ENCODE results near the gene TMEM132C. TPM values are rescaled to one million over a fixed set of nuclear protein-coding genes. Genes with fewer than 3 reads are reported as not detected.

The TMEM132C gene
- total and polyA plus RNA-seq, 2 of the 4 experiments (the other 2 are of a cell fraction) = not detected

DNA sequence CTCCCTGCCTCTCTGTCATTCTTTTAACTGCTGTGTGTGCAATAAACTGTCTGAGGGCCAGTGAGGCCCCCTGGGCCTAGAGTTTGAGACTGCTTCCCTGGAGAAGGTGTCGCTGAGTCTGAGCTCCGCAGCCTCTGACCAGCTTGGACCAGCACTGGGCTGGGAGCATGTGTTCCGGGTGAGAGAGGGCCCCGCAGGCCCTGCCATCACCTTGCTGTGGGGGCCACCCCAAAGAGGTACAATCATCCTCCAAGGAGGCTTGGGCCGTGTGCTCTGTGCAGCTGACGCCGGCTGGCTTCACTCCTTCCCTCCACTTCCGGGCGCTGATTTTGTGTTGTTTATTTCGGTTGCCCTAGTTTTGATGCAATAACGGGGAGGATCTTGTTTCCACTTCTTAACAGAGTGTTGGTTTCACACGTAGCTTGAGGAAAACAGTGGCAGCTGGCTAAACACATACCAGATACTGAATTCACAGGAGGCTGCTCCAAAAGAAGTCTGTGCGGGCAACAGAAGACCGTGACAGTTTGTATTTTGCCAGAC lies 121.6 kb downstream of the TMEM132C start:
- H2BK5ac ChIP-seq (ENCODE audit: low read depth, low read length, poor library complexity, severe bottlenecking) = no peak overlapping the region
- no peaks in the 10 kb centered on the region for H3K27me3 ChIP-seq (ENCODE audit: control insufficient read depth, insufficient read depth, low read length)
- no peaks in the 10 kb centered on the region for H4K20me1 ChIP-seq (ENCODE audit: insufficient read depth, low read length)
- H3K4me2 ChIP-seq (ENCODE audit: low read depth, low read length) = no peak overlapping the region
- in situ Hi-C loops (cut with MboI; ENCODE audit: low sequenced_read_pairs) (no loop called here), intact Hi-C loops (cut with micrococcal nuclease) (no loop called here), dilution Hi-C loops (cut with HindIII; ENCODE audit: low sequenced_read_pairs, unreplicated experiment) (no loop called here)
- H3K56ac ChIP-seq (ENCODE audit: extremely low read depth, insufficient read depth, low read length) = no peak overlapping the region
- no peak overlapping the region for H3K23ac ChIP-seq (ENCODE audit: low read depth, low read length)
- ChIA-PET CTCF (no interaction called here), POLR2A (ENCODE audit: unreplicated experiment) (no interaction called here)
- H3K4me3 ChIP-seq (ENCODE audit: insufficient read depth, low read depth, low read length) = no peak overlapping the region
- H2BK120ac ChIP-seq (ENCODE audit: low read depth, low read length) = no peak overlapping the region
- no peaks in the 10 kb centered on the region for H3K36me3 ChIP-seq (ENCODE audit: control insufficient read depth, insufficient read depth, low read length)
- DNase-seq (no peak), ATAC-seq (ENCODE audit: low read depth) (no peak)
- H3K18ac ChIP-seq (ENCODE audit: low read depth, low read length) = no peak overlapping the region
- no peak overlapping the region for H2BK20ac ChIP-seq (ENCODE audit: low read depth, low read length)
- H3K9me3 ChIP-seq (ENCODE audit: control insufficient read depth, insufficient read depth, low read length) = peaks cover 45% of the 10 kb centered on the region
- no peak overlapping the region for H3K14ac ChIP-seq (replicated peaks; ENCODE audit: low read depth, low read length)
- TF ChIP-seq RFX5 (IDR thresholded peaks at IDR 0.05; ENCODE audit: low read depth, low read length) (no peak), MAFK (IDR thresholded peaks at IDR 0.05; ENCODE audit: low read depth, low read length) (no peak), RCOR1 (IDR thresholded peaks at IDR 0.05; ENCODE audit: insufficient replicate concordance, low read length) (no peak), SMC3 (IDR thresholded peaks at IDR 0.05; ENCODE audit: low read depth, low read length) (no peak), CHD1 (IDR thresholded peaks at IDR 0.05; ENCODE audit: low read depth, low read length) (no peak), MAZ (IDR thresholded peaks at IDR 0.05; ENCODE audit: borderline replicate concordance, low read depth, low read length) (no peak), POLR2A (IDR thresholded peaks at IDR 0.05; ENCODE audit: low read depth, low read length) (no peak), USF2 (IDR thresholded peaks at IDR 0.05; ENCODE audit: low read depth, low read length) (no peak)
- TF ChIP-seq, protein P1, sequence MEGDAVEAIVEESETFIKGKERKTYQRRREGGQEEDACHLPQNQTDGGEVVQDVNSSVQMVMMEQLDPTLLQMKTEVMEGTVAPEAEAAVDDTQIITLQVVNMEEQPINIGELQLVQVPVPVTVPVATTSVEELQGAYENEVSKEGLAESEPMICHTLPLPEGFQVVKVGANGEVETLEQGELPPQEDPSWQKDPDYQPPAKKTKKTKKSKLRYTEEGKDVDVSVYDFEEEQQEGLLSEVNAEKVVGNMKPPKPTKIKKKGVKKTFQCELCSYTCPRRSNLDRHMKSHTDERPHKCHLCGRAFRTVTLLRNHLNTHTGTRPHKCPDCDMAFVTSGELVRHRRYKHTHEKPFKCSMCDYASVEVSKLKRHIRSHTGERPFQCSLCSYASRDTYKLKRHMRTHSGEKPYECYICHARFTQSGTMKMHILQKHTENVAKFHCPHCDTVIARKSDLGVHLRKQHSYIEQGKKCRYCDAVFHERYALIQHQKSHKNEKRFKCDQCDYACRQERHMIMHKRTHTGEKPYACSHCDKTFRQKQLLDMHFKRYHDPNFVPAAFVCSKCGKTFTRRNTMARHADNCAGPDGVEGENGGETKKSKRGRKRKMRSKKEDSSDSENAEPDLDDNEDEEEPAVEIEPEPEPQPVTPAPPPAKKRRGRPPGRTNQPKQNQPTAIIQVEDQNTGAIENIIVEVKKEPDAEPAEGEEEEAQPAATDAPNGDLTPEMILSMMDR (conservative IDR thresholded peaks at IDR 0.05; ENCODE audit: low read depth, low read length) = no peak
- no peak overlapping the region for H4K91ac ChIP-seq (ENCODE audit: insufficient read depth, low read depth, low read length)
- H3K4me1 ChIP-seq (ENCODE audit: control insufficient read depth, insufficient read depth, low read length) = no peaks in the 10 kb centered on the region
- H2AFZ ChIP-seq (replicated peaks; ENCODE audit: low read length, poor library complexity) = no peak overlapping the region
- H3K9ac ChIP-seq (ENCODE audit: low read depth, low read length) = no peak overlapping the region
- H2AK9ac ChIP-seq (replicated peaks; ENCODE audit: low read depth, low read length, poor library complexity) = no peak overlapping the region
- H3K79me1 ChIP-seq (ENCODE audit: low read depth in 1 of 2, low read length in 2 of 2) = no peaks in the 10 kb centered on the region
- no TSS peak for BruUV-seq (replicated peaks)
- no peak overlapping the region for H3K27ac ChIP-seq (ENCODE audit: insufficient read depth, low read length)
- no peak overlapping the region for H4K8ac ChIP-seq (ENCODE audit: low read depth in 2 of 2, low read length in 2 of 2)
- H2BK15ac ChIP-seq (ENCODE audit: low read depth, low read length) = no peak overlapping the region
- H4K5ac ChIP-seq (ENCODE audit: low read depth, low read length) = no peak overlapping the region
- no peak overlapping the region for H3K4ac ChIP-seq (ENCODE audit: low read depth, low read length)
- 20% methylated on average over 1 of the region's 14 CpGs; no CpG with 5 or more reads in 1 of the 2 experiments for WGBS, 2 experiments (ENCODE audit: extremely low coverage in 2 of 2, insufficient read length in 1 of 2)
- no peak overlapping the region for H2AK5ac ChIP-seq (ENCODE audit: low read depth, low read length)
- H3K9me1 ChIP-seq (ENCODE audit: insufficient read depth, low read length) = no peaks in the 10 kb centered on the region

Measured in IMR-90 (cell line).